ENCODE measurements around the gene FOXO6.

The FOXO6 gene

GRCh38 chr1:41353744-41354143 lies 7.5 kb upstream of the FOXO6 start:
- no peak for DNase-seq

GRCh38 chr1:41354956-41355355 lies 6.3 kb upstream of the FOXO6 start:
- DNase-seq: no peak

- no peak for DNase-seq
These were observed 5.9 kb upstream of the FOXO6 start for GRCh38 chr1:41355356-41355755.

GRCh38 chr1:41355761-41356160 lies 5.5 kb upstream of the FOXO6 start:
- DNase-seq: no peak

- no peak for DNase-seq
These were observed 4.5 kb upstream of the FOXO6 start for GRCh38 chr1:41356752-41357151.

- no peak for DNase-seq
These were observed 3.7 kb upstream of the FOXO6 start for GRCh38 chr1:41357451-41358101.

GRCh38 chr1:41358131-41359021 lies 2.9 kb upstream of the FOXO6 start:
- no peak for DNase-seq

- DNase-seq: no peak
These were observed 1.8 kb upstream of the FOXO6 start for GRCh38 chr1:41359211-41360073.

GRCh38 chr1:41360074-41360785 lies 1.0 kb upstream of the FOXO6 start:
- peak; percentile 87 for DNase-seq

GRCh38 chr1:41361495-41362356 lies 492 bp downstream of the FOXO6 start:
- DNase-seq: peak; percentile 67

GRCh38 chr1:41362357-41362721 lies 1.1 kb downstream of the FOXO6 start:
- DNase-seq: no peak

- DNase-seq: no peak
These were observed 1.7 kb downstream of the FOXO6 start for GRCh38 chr1:41362749-41363590.

- no peak for DNase-seq
These were observed 2.5 kb downstream of the FOXO6 start for GRCh38 chr1:41363591-41364320.

- no peak for DNase-seq
These were observed 3.4 kb downstream of the FOXO6 start for GRCh38 chr1:41364442-41365319.

GRCh38 chr1:41365320-41365633 lies 4.0 kb downstream of the FOXO6 start:
- no peak for DNase-seq

GRCh38 chr1:41365772-41366454 lies 4.7 kb downstream of the FOXO6 start:
- peak; percentile 57 for DNase-seq

GRCh38 chr1:41366455-41367287 lies 5.4 kb downstream of the FOXO6 start:
- peak; percentile 69 for DNase-seq

GRCh38 chr1:41367288-41367642 lies 6.0 kb downstream of the FOXO6 start:
- DNase-seq: no peak

Data from NCI-H526 treated with DMSO at 0.1 percent for 48 hours (cell line).